HFFc6 (cell line): Measurements from ENCODE around the gene ST6GALNAC5. TPM values are rescaled to one million over a fixed set of nuclear protein-coding genes. Genes with fewer than 3 reads are reported as not detected.
A peak's percentile ranks its signal among the peaks of the same experiment; 100 is the strongest.

ENCODE experiments used
- DNase-seq: peaks from one replicate; pipeline ENCODE4 v3.0.0-alpha.2; 2018
- H3K27ac Mint-ChIP-seq: 2 replicates; pipeline ENCODE4 v1.8.0; 2020; ENCODE audit warnings: mild to moderate bottlenecking, mixed read lengths
- H3K27me3 Mint-ChIP-seq: 2 replicates; pipeline ENCODE4 v1.8.0; 2021; ENCODE audit warnings: mild to moderate bottlenecking, moderate library complexity, mixed read lengths; ENCODE audit not compliant: insufficient read depth
- H3K36me3 Mint-ChIP-seq: 2 replicates; pipeline ENCODE4 v1.8.0; 2021; ENCODE audit warnings: low read depth, mixed read lengths
- H3K4me1 Mint-ChIP-seq: 2 replicates; pipeline ENCODE4 v1.8.0; 2020; ENCODE audit warnings: low read depth, mixed read lengths
- H3K4me3 Mint-ChIP-seq: 2 replicates; pipeline ENCODE4 v1.8.0; 2020; ENCODE audit warnings: mild to moderate bottlenecking, moderate library complexity, mixed read lengths
- H3K9me3 Mint-ChIP-seq: 2 replicates; pipeline ENCODE4 v1.8.0; 2020; ENCODE audit warnings: mild to moderate bottlenecking, mixed read lengths
- CTCF ChIP-seq: fragments of 200-600 bp; sonication (generic); IDR thresholded peaks from 2 replicates; pipeline ENCODE4 v1.5.0; 2021; ENCODE audit warnings: antibody characterized with exemption, mild to moderate bottlenecking
- total RNA-seq, 6 experiments: library from RNA; stranded (reverse); fragmentation: NEBNext Ultra II Directional; extraction: Animal tissue kit (Norgen Biotek cat#: 25700); gene quantifications; 2 replicates in 1 of 6; 3 replicates in 5 of 6; pipeline ENCODE4 v1.2.3, GENCODE V29; 2021

ST6GALNAC5 gene
- total RNA-seq, 6 experiments from 2014 or later, result 1.3 to 3.0 (median 2.1) TPM; not detected in 2

GRCh38 chr1:76948846-76949245 lies 81.6 kb downstream of the ST6GALNAC5 start:
- Mint-ChIP-seq H3K27ac (peak overlapping the region; percentile 92), H3K4me3 (peak overlapping the region; percentile 7)
- no peak for TF ChIP-seq CTCF

GRCh38 chr1:76949503-76949902 lies 82.2 kb downstream of the ST6GALNAC5 start:
- peak; percentile 83 for DNase-seq
- Mint-ChIP-seq H3K27ac (peak overlapping the region; percentile 92), H3K4me1 (peaks cover 55% of the 10 kb centered on the region), H3K36me3 (no peaks in the 10 kb centered on the region), H3K4me3 (peak overlapping the region; percentile 7), H3K9me3 (no peaks in the 10 kb centered on the region), H3K27me3 (no peaks in the 10 kb centered on the region; the same call in 1 of the 2 replicates)
- TF ChIP-seq CTCF, result no peak

More at GRCh38 chr1:76948846-76949245, 81.6 kb downstream of the ST6GALNAC5 start:
- Mint-ChIP-seq H3K9me3 (no peaks in the 10 kb centered on the region), H3K27me3 (no peaks in the 10 kb centered on the region; the same call in 1 of the 2 replicates), H3K4me1 (peaks cover 59% of the 10 kb centered on the region), H3K36me3 (no peaks in the 10 kb centered on the region)
- no peak for DNase-seq

GRCh38 chr1:76950306-76950705 lies 83.0 kb downstream of the ST6GALNAC5 start:
- Mint-ChIP-seq H3K4me1 (peaks cover 47% of the 10 kb centered on the region), H3K27me3 (no peaks in the 10 kb centered on the region; the same call in 1 of the 2 replicates), H3K27ac (peak overlapping the region; percentile 82), H3K9me3 (no peaks in the 10 kb centered on the region), H3K36me3 (no peaks in the 10 kb centered on the region), H3K4me3 (peak overlapping the region; percentile 27)
- DNase-seq, result peak; percentile 81
- no peak for TF ChIP-seq CTCF

- H3K4me1 Mint-ChIP-seq, result peaks cover 48% of the 10 kb centered on the region
- DNase-seq, result peak; percentile 66
- TF ChIP-seq CTCF, result no peak
- H3K9me3 Mint-ChIP-seq, result no peaks in the 10 kb centered on the region
- peak overlapping the region; percentile 82 for H3K27ac Mint-ChIP-seq
- H3K4me3 Mint-ChIP-seq, result 0 out of 2 replicates have a peak overlapping the region, but pooled peaks have one; percentile 13
- no peaks in the 10 kb centered on the region for H3K36me3 Mint-ChIP-seq
- H3K27me3 Mint-ChIP-seq, result no peaks in the 10 kb centered on the region; the same call in 1 of the 2 replicates
Observed at GRCh38 chr1:76951153-76951552, 83.9 kb downstream of the ST6GALNAC5 start.

- DNase-seq, result no peak
- H3K9me3 Mint-ChIP-seq, result no peaks in the 10 kb centered on the region
- peaks cover 3% of the 10 kb centered on the region; the same call in 1 of the 2 replicates for H3K27me3 Mint-ChIP-seq
- peaks cover 31% of the 10 kb centered on the region for H3K4me1 Mint-ChIP-seq
- peak overlapping the region; percentile 10; the same call in 1 of the 2 replicates for H3K27ac Mint-ChIP-seq
- no peaks in the 10 kb centered on the region for H3K36me3 Mint-ChIP-seq
- TF ChIP-seq CTCF, result no peak
- no peak overlapping the region for H3K4me3 Mint-ChIP-seq
Observed at GRCh38 chr1:76955652-76956051, 88.4 kb downstream of the ST6GALNAC5 start.
